HG02610 (cell line): ENCODE measurements around the gene GRB7.
"Not testable (repeated sequence)": the region's sequence is repeated elsewhere in the genome, so short reads cannot be mapped to it uniquely, and the experiment has no call there.

ENCODE experiments used
- ATAC-seq: cut with Tn5 transposase; IDR thresholded peaks from one replicate; pipeline ENCODE4 v1.9.1; 2021; ENCODE audit warnings: mild to moderate bottlenecking, moderate library complexity; ENCODE audit not compliant: unreplicated experiment

Gene GRB7

GRCh38 chr17:39737760-39738567 lies at the start of gene GRB7:
TSS of gene GRB7 (plus strand) at chr17:39737938. CDS start at chr17:39742302, 4,364 bp downstream.
- no peak for ATAC-seq

- ATAC-seq, result no peak
Measured at GRCh38 chr17:39688475-39688835, 49.3 kb upstream of the GRB7 start.

- ATAC-seq, result no peak
Measured at GRCh38 chr17:39688945-39689344, 48.8 kb upstream of the GRB7 start.

- ATAC-seq, result no peak
Measured at GRCh38 chr17:39694593-39694992, 43.1 kb upstream of the GRB7 start.

GRCh38 chr17:39695089-39695474 lies 42.7 kb upstream of the GRB7 start:
- no peak for ATAC-seq

- ATAC-seq, result no peak
Measured at GRCh38 chr17:39696731-39697130, 41.0 kb upstream of the GRB7 start.

- ATAC-seq, result no peak
Measured at GRCh38 chr17:39697961-39698360, 39.8 kb upstream of the GRB7 start.

GRCh38 chr17:39699157-39699817 lies 38.5 kb upstream of the GRB7 start:
- not testable (repeated sequence) for ATAC-seq

GRCh38 chr17:39699818-39700147 lies 38.0 kb upstream of the GRB7 start, which contains the start of gene ERBB2:
TSS of gene ERBB2 (plus strand) at chr17:39700064. CDS start at chr17:39700239, 175 bp downstream.
- no peak for ATAC-seq

GRCh38 chr17:39700148-39700987 lies 37.4 kb upstream of the GRB7 start:
- no peak for ATAC-seq

- ATAC-seq, result no peak
Measured at GRCh38 chr17:39701012-39701783, 36.5 kb upstream of the GRB7 start.

GRCh38 chr17:39701784-39702422 lies 35.8 kb upstream of the GRB7 start:
- ATAC-seq, result no peak

- no peak for ATAC-seq
Measured at GRCh38 chr17:39702901-39703893, 34.5 kb upstream of the GRB7 start.

GRCh38 chr17:39703913-39704312 lies 33.8 kb upstream of the GRB7 start:
- no peak for ATAC-seq

- no peak for ATAC-seq
Measured at GRCh38 chr17:39704821-39705551, 32.8 kb upstream of the GRB7 start.

- ATAC-seq, result no peak
Measured at GRCh38 chr17:39705786-39706348, 31.9 kb upstream of the GRB7 start.

- ATAC-seq, result no peak
Measured at GRCh38 chr17:39706383-39706782, 31.4 kb upstream of the GRB7 start.

GRCh38 chr17:39706921-39707337 lies 30.8 kb upstream of the GRB7 start:
- ATAC-seq, result no peak
